Naive B cell (primary cell): Measurements from ENCODE around the gene TPST2. TPM values are rescaled to one million over a fixed set of nuclear protein-coding genes. Genes with fewer than 3 reads are reported as not detected.

ENCODE experiments used
- polyA plus RNA-seq, 6 donors: library from polyadenylated mRNA; unstranded; fragments of 300-500 nt; fragmentation: Illumina TruSeq; gene quantifications; one replicate each; pipeline ENCODE4 v1.2.3, GENCODE V29; 2021; ENCODE audit warnings: low read depth in 6 of 6

TPST2 gene
- polyA plus RNA-seq, 6 donors from 2014 or later = 13.9 to 39.0 (median 28.5) TPM

Other genes with a start within 250 kb of the TPST2 start
- gene ASPHD2, start 160.9 kb downstream of the TPST2 start, polyA plus RNA-seq = 1 to 10 TPM; 2.1 to 9.7 (median 6.6) TPM
- gene HPS4, start 106.3 kb downstream of the TPST2 start, polyA plus RNA-seq = 10 to 100 TPM; 16.7 to 26.9 (median 24.6) TPM
- gene SRRD, start 106.3 kb downstream of the TPST2 start, polyA plus RNA-seq = 10 to 100 TPM; 17.5 to 28.3 (median 22.7) TPM
- 10 to 100 TPM; 25.2 to 43.8 (median 28.1) TPM for gene TFIP11, start 77.7 kb downstream of the TPST2 start, polyA plus RNA-seq
- gene CRYBB1, start 27.9 kb upstream of the TPST2 start, polyA plus RNA-seq = not detected
- not detected for gene CRYBA4, start 31.8 kb upstream of the TPST2 start, polyA plus RNA-seq
- gene MIAT, start 67.5 kb upstream of the TPST2 start, polyA plus RNA-seq = under 1 TPM in 4 of 6 donors, not detected in 2; 0.04 to 0.16 (median 0.10) TPM